HL-60 (cell line): Measurements from ENCODE around the gene ATXN7L1.

Source experiments
- POLR2AphosphoS5 ChIP-seq: IDR thresholded peaks from 2 replicates; pipeline ENCODE4 v1.6.1; 2012; ENCODE audit warnings: low read depth
- TF ChIP-seq, protein P1 (sequence below): IDR thresholded peaks from one replicate; pipeline ENCODE4 v1.5.1; 2011; ENCODE audit warnings: low read length, control low read depth, inconsistent platforms; ENCODE audit not compliant: insufficient read depth

DNA sequence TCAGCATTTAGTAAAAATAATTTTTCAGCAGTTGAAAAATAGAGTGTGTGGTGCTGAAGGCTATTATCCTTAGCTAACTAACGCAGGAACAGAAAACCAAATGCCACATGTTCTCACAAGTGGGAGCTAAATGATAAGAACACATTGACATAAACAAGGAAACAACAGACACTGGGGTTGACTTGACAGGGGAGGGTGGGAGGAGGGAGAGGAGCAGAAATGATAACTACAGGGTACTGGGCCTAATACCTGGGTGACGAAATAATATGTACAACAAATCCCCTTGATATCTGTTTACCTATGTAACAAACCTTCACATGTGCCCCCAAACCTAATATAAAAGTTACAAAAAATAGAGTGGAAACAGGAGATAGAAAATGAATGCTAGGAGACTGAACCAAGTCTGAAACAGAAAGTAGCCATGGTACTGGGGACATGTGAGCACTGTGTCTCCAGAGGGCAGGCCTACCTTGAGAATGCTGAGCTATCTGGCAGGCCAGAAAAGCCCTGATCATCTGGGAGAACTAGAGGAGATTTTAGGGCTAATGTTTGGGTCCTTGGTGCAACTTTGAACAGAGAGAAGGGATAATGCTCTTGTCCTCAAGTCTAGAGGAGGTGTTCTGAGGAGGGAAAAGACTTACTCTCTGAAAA is 290.4 kb downstream of the ATXN7L1 start:
- TF ChIP-seq, protein P1, sequence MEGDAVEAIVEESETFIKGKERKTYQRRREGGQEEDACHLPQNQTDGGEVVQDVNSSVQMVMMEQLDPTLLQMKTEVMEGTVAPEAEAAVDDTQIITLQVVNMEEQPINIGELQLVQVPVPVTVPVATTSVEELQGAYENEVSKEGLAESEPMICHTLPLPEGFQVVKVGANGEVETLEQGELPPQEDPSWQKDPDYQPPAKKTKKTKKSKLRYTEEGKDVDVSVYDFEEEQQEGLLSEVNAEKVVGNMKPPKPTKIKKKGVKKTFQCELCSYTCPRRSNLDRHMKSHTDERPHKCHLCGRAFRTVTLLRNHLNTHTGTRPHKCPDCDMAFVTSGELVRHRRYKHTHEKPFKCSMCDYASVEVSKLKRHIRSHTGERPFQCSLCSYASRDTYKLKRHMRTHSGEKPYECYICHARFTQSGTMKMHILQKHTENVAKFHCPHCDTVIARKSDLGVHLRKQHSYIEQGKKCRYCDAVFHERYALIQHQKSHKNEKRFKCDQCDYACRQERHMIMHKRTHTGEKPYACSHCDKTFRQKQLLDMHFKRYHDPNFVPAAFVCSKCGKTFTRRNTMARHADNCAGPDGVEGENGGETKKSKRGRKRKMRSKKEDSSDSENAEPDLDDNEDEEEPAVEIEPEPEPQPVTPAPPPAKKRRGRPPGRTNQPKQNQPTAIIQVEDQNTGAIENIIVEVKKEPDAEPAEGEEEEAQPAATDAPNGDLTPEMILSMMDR: no peak
- TF ChIP-seq POLR2AphosphoS5: no peak
